Heart right ventricle (tissue), 16 donors: Measurements from ENCODE around the gene CPNE2. TPM values are rescaled to one million over a fixed set of nuclear protein-coding genes. Genes with fewer than 3 reads are reported as not detected.
A peak's percentile ranks its signal among the peaks of the same experiment; 100 is the strongest.

Source experiments
- ATAC-seq, 8 donors: fragments of 200-7000 bp; cut with Tn5 transposase; one replicate each; pipeline ENCODE4 v1.9.1; 2020; ENCODE audit warnings: mild to moderate bottlenecking in 8 of 8, moderate library complexity in 8 of 8, moderate number of reproducible peaks in 1 of 8
- DNase-seq, 2 donors: peaks; one replicate each; pipeline ENCODE4 v3.0.0-alpha.2; 2020
- H3K27ac ChIP-seq, 10 donors: fragments of 200-600 bp; sonication (generic) in 2 of 10; one replicate each; pipeline versions ENCODE4 v1.5.0 to v1.8.0; 2020 to 2022; ENCODE audit warnings: mild to moderate bottlenecking in 3 of 10
- H3K27me3 ChIP-seq, 7 donors: fragments of 200-600 bp; one replicate each; pipeline ENCODE4 v1.8.0; 2021 to 2022; ENCODE audit warnings: mild to moderate bottlenecking in 2 of 7
- H3K36me3 ChIP-seq, 9 donors: fragments of 200-600 bp; sonication (generic) in 1 of 9; one replicate each; pipeline versions ENCODE4 v1.5.0 to v1.8.0; 2020 to 2022; ENCODE audit warnings: mild to moderate bottlenecking in 2 of 9
- H3K4me1 ChIP-seq, 9 donors: fragments of 200-600 bp; sonication (generic) in 1 of 9; one replicate each; pipeline versions ENCODE4 v1.5.0 to v1.8.0; 2020 to 2022; ENCODE audit warnings: mild to moderate bottlenecking in 4 of 9
- H3K4me3 ChIP-seq, 10 donors: fragments of 200-600 bp; sonication (generic) in 2 of 10; one replicate each; pipeline versions ENCODE4 v1.5.0 to v1.8.0; 2020 to 2022; ENCODE audit warnings: mild to moderate bottlenecking in 7 of 10, moderate library complexity in 2 of 10
- H3K9me3 ChIP-seq, 11 donors: fragments of 200-600 bp in 10 of 11; sonication (generic) in 2 of 11; one replicate each; pipeline versions ENCODE4 v1.5.0 to v1.8.0; 2013 to 2022; ENCODE audit warnings: mild to moderate bottlenecking in 2 of 11, control low read depth in 1 of 11, moderate library complexity in 1 of 11
- CTCF ChIP-seq, 9 donors: fragments of 200-600 bp; sonication (generic) in 2 of 9; IDR thresholded peaks; one replicate each; pipeline versions ENCODE4 v1.5.0 to v1.8.0; 2021 to 2022; ENCODE audit warnings: antibody characterized with exemption in 9 of 9, mild to moderate bottlenecking in 5 of 9, moderate library complexity in 1 of 9
- WGBS, 2 donors: extraction: QIAGEN DNeasy Blood & Tissue Kit; methylation state at CpG; one replicate each; pipeline ENCODE4 v1.1.7; 2013; ENCODE audit warnings: inconsistent platforms in 1 of 2; 5-methylcytosine and 5-hydroxymethylcytosine counted together
- intact Hi-C, 10 donors: fragments of 100-400 bp; cut with DNase I; formaldehyde crosslinking; loops; one replicate each; pipeline versions ENCODE4 v1.11.1 to v1.14.2; 2022
- polyA plus RNA-seq, 2 donors: library from polyadenylated mRNA; stranded (reverse); fragments of 200-250 nt; gene quantifications; one replicate each; pipeline ENCODE4 v1.2.3, GENCODE V29; 2013
- total RNA-seq, 10 donors: library from RNA; stranded (reverse); fragmentation: NEBNext Ultra II Directional in 3 of 10; extraction: Animal tissue kit (Norgen Biotek cat#: 25700) in 3 of 10; gene quantifications; one replicate each; pipeline versions ENCODE4 v1.2.1 to v1.2.4, GENCODE V29; 2021 to 2023
- donor health status: Arrhythmogenic right ventricular cardiomyopathy.
- donor health status: ischemic (EF 13 %, LVEDD 7.1; RV severe dilation, severe dysfunction).
- donor health status: healthy with polysubstance abuse.
- donor health status: DM: no; HTN: yes; CAD: no.
- donor health status: DM: no; HTN: no; CAD: no.
- donor health status: ischemic (EF 25% LVEDD 6.9; RV normal size, moderate dysfunction).
- donor health status: ischemic (EF 25% LVEDD 5.7; RV mildly dilated, moderate dysfunction).
- donor health status: healthy.
- donor health status: DM: yes; HTN: yes; CAD: no.
- donor health status: Ischemic cardiomyopathy.
- donor health status: ischemic (EF 35%, LVEDD 5.7; RV mildly dilated, moderate dysfunction).
- donor health status: nonischemic (EF 11% LVEDD 7.7; RV severe dilation, severe dysfunction).
- donor health status: DM: yes; HTN: yes; CAD: no.
- donor health status: PGD.
- donor health status: ischemic (EF 29% LVEDD 5.4; RV normal size, mild dysfunction).
- donor health status: nonischemic (EF 23%, LVEDD 6.1; RV moderate dilation, normal function).

CPNE2 gene
- total and polyA plus RNA-seq, 12 donors = 6.5 to 32.1 (median 11.0) TPM

GRCh38 chr16:57137043-57137442 lies 44.7 kb downstream of the CPNE2 start:
- no peaks in the 10 kb centered on the region for H3K27me3 ChIP-seq
- peaks cover 0 to 19% (median 0%) of the 10 kb centered on the region in 9 donors for H3K36me3 ChIP-seq
- DNase-seq = no peak
- intact Hi-C loops = no loop called here
- H3K4me1 ChIP-seq = peaks cover 0 to 36% (median 17%) of the 10 kb centered on the region in 9 donors
- ATAC-seq = no peak
- TF ChIP-seq CTCF (IDR thresholded peaks at IDR 0.05) = no peak
- no peak overlapping the region for H3K4me3 ChIP-seq
- peak overlapping the region in 1 of 10 donors; percentile 6 for H3K27ac ChIP-seq
- H3K9me3 ChIP-seq = no peaks in the 10 kb centered on the region
- 84 to 92% methylated on average over 14 of the region's 14 CpGs for WGBS, 2 donors

- ATAC-seq = no peak
- Histone ChIP-seq H3K9me3 (no peaks in the 10 kb centered on the region), H3K36me3 (peaks cover 0 to 16% (median 0%) of the 10 kb centered on the region in 9 donors), H3K27ac (peak overlapping the region in 1 of 10 donors; percentile 6), H3K4me3 (no peak overlapping the region), H3K4me1 (peaks cover 0 to 42% (median 23%) of the 10 kb centered on the region in 9 donors), H3K27me3 (no peaks in the 10 kb centered on the region)
- no peak for DNase-seq
- 80 to 81% methylated on average over 10 of the region's 10 CpGs for WGBS, 2 donors
- intact Hi-C loops = no loop called here
- no peak for TF ChIP-seq CTCF (IDR thresholded peaks at IDR 0.05)
These were observed 45.3 kb downstream of the CPNE2 start for GRCh38 chr16:57137566-57138273.

GRCh38 chr16:57138281-57138935 lies 46.0 kb downstream of the CPNE2 start:
- Histone ChIP-seq H3K36me3 (peaks cover 0 to 15% (median 0%) of the 10 kb centered on the region in 9 donors), H3K27me3 (no peaks in the 10 kb centered on the region), H3K4me1 (peaks cover 0 to 48% (median 30%) of the 10 kb centered on the region in 9 donors), H3K4me3 (no peak overlapping the region), H3K27ac (no peak overlapping the region), H3K9me3 (no peaks in the 10 kb centered on the region)
- 86 to 88% methylated on average over 10 of the region's 10 CpGs for WGBS, 2 donors
- no peak for DNase-seq
- ATAC-seq = no peak
- intact Hi-C loops = no loop called here
- TF ChIP-seq CTCF (IDR thresholded peaks at IDR 0.05) = no peak

GRCh38 chr16:57140931-57141668 lies 48.7 kb downstream of the CPNE2 start:
- intact Hi-C loops = loop anchor here in 1 of 10 donors (10.0 kb wide), 1 partner anchor 46 kb away; the partner anchor contains the start of gene CPNE2
- whole genome bisulfite sequencing, 2 donors = 87 to 93% methylated on average over 7 of the region's 7 CpGs

More at GRCh38 chr16:57140931-57141668, 48.7 kb downstream of the CPNE2 start:
- DNase-seq = no peak
- Histone ChIP-seq H3K36me3 (peaks cover 0 to 11% (median 0%) of the 10 kb centered on the region in 9 donors), H3K9me3 (no peaks in the 10 kb centered on the region), H3K4me3 (no peak overlapping the region), H3K4me1 (peaks cover 8 to 69% (median 57%) of the 10 kb centered on the region in 9 donors), H3K27me3 (no peaks in the 10 kb centered on the region), H3K27ac (peak overlapping the region in 4 of 10 donors; percentile 12 to 55 (median 36))
- no peak for ATAC-seq
- TF ChIP-seq CTCF (IDR thresholded peaks at IDR 0.05) = no peak
